Astrocyte of the cerebellum (primary cell): ENCODE results near the gene PLCH1.

Source experiments
- DNase-seq: peaks from one replicate; pipeline ENCODE4 v3.0.0-alpha.2; 2011; ENCODE audit warnings: low read depth
- H3K4me3 ChIP-seq: 2 replicates; pipeline ENCODE4 v1.5.1; 2011; ENCODE audit warnings: mild to moderate bottlenecking, low read depth, low read length, moderate library complexity
- CTCF ChIP-seq: IDR thresholded peaks from 2 replicates; pipeline ENCODE4 v1.5.1; 2012; ENCODE audit warnings: low read length, low read depth, moderate library complexity, mild to moderate bottlenecking; ENCODE audit errors: missing control alignments
- in situ Hi-C: cut with HindIII; loops from 2 replicates; pipeline ENCODE4 v1.10.0; 2017; ENCODE audit warnings: low sequenced_read_pairs

PLCH1 gene

GRCh38 chr3:155555479-155556060 is 189.3 kb downstream of the PLCH1 start:
- no peak for TF ChIP-seq CTCF
- DNase-seq, result no peak
- in situ Hi-C loops, result no loop called here
- no peak overlapping the region for H3K4me3 ChIP-seq

GRCh38 chr3:155554777-155555451 is 190.0 kb downstream of the PLCH1 start:
- no peak overlapping the region for H3K4me3 ChIP-seq
- no peak for TF ChIP-seq CTCF
- in situ Hi-C loops, result no loop called here
- DNase-seq, result no peak

GRCh38 chr3:155553780-155554179 is 191.1 kb downstream of the PLCH1 start:
- TF ChIP-seq CTCF, result no peak
- no peak overlapping the region for H3K4me3 ChIP-seq
- in situ Hi-C loops, result no loop called here
- DNase-seq, result no peak

DNA sequence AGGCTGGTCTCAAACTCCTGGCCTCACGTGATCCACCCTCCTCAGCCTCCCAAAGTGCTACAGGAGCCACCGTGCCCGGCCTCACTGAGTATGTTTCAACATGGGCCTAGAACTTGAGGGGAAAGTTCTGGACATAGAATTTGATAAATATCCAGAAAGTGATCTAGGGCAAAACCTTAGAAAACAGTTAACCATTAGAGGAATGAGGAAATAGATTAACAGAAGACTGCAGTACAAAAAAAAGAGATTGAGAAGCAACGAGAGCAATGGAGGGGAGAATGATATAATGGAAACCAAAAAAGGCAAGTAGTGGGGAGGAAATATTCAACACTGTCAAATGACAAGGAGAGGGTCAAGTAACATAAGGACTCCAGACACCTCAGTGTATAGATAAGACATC is 191.5 kb downstream of the PLCH1 start:
- no peak for TF ChIP-seq CTCF
- no peak overlapping the region for H3K4me3 ChIP-seq
- DNase-seq, result no peak
- in situ Hi-C loops, result no loop called here

DNA sequence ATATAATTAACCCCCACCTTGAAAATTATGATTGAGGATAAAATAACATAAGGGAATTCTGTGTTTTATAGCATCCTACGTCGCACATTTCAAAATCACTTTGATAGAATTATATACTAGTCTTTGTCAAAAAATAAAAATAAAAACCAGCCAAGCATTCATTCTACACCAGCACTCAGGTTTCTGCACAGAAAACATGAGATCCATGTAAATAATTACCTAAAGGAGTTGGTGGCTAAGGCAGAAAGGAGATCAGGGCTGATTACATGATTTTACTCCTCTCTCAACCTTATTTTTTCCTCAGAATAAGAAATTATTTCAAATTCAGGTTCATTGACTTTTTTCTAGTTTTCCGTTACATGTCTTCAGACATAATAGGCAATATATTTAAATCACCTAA is 194.5 kb downstream of the PLCH1 start:
- TF ChIP-seq CTCF, result no peak
- no peak for DNase-seq
- in situ Hi-C loops, result no loop called here
- H3K4me3 ChIP-seq, result no peak overlapping the region

DNA sequence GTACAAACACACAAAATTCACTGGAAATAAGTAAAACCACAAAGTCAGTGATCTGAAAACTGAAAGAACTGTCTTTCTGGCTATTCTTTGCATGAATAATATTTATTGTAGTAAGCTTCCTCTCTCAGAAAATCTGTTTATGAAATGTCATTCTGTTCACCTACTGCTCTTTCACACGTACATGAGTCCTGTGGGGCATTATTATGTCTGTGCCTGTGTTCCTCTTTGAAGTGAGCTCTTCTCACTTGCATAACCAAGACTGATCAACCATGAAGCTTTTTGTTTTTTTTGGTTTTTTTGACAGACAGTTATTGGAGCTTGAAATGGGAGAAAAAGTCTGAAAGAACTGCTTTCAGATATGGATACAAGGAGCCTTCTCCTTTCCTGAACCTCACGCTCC is 195.8 kb downstream of the PLCH1 start:
- DNase-seq, result no peak
- H3K4me3 ChIP-seq, result no peak overlapping the region
- no peak for TF ChIP-seq CTCF
- in situ Hi-C loops, result no loop called here

- TF ChIP-seq CTCF, result no peak
- in situ Hi-C loops, result no loop called here
- DNase-seq, result no peak
These were observed 196.7 kb downstream of the PLCH1 start for GRCh38 chr3:155548195-155548594.

More at GRCh38 chr3:155548195-155548594, 196.7 kb downstream of the PLCH1 start:
- no peak overlapping the region for H3K4me3 ChIP-seq
